Activated CD4-positive, alpha-beta T cell treated with anti-CD3 and anti-CD28 coated beads, Interleukin-10, Interleukin-2, amounts not matched to agents 100 ng/mL and 50 ng/mL, durations not matched to agents 16 hours and 8 hours (primary cell): ENCODE results near the gene TAS2R39.
"Not testable (repeated sequence)": the region's sequence is repeated elsewhere in the genome, so short reads cannot be mapped to it uniquely, and the experiment has no call there.

Experiments used
- DNase-seq: peaks from one replicate; pipeline ENCODE4 v3.0.0-alpha.2; 2020

The TAS2R39 gene

GRCh38 chr7:143183024-143183423, at the start of gene TAS2R39:
Gene TAS2R39, plus strand, starts transcription at chr7:143183419. Its CDS starts 0 bp downstream, at chr7:143183419.
- DNase-seq, result no peak

- no peak for DNase-seq
Measured at GRCh38 chr7:143147070-143147469, 36.1 kb upstream of the TAS2R39 start.

- DNase-seq, result no peak
Measured at GRCh38 chr7:143148050-143148449, 35.2 kb upstream of the TAS2R39 start.

GRCh38 chr7:143148651-143149050, 34.6 kb upstream of the TAS2R39 start:
- no peak for DNase-seq

- DNase-seq, result not testable (repeated sequence)
Measured at GRCh38 chr7:143150696-143151095, 32.5 kb upstream of the TAS2R39 start.

GRCh38 chr7:143158617-143159016, 24.6 kb upstream of the TAS2R39 start:
- not testable (repeated sequence) for DNase-seq

GRCh38 chr7:143171697-143172096, 11.5 kb upstream of the TAS2R39 start:
- no peak for DNase-seq

GRCh38 chr7:143172354-143172753, 10.9 kb upstream of the TAS2R39 start:
- DNase-seq, result no peak

GRCh38 chr7:143176128-143176527, 7.1 kb upstream of the TAS2R39 start:
- DNase-seq, result no peak

- DNase-seq, result no peak
Measured at GRCh38 chr7:143177374-143178119, 5.7 kb upstream of the TAS2R39 start.

- not testable (repeated sequence) for DNase-seq
Measured at GRCh38 chr7:143180771-143181170, 2.4 kb upstream of the TAS2R39 start.

- no peak for DNase-seq
Measured at GRCh38 chr7:143181349-143181748, 1.9 kb upstream of the TAS2R39 start.

GRCh38 chr7:143185551-143185950, 2.3 kb downstream of the TAS2R39 start:
- DNase-seq, result no peak

GRCh38 chr7:143188994-143189393, 5.8 kb downstream of the TAS2R39 start:
- no peak for DNase-seq

- no peak for DNase-seq
Measured at GRCh38 chr7:143193880-143194279, 10.7 kb downstream of the TAS2R39 start.

- no peak for DNase-seq
Measured at GRCh38 chr7:143199040-143199439, 15.8 kb downstream of the TAS2R39 start.

GRCh38 chr7:143202161-143202560, 18.9 kb downstream of the TAS2R39 start:
- no peak for DNase-seq

- DNase-seq, result no peak
Measured at GRCh38 chr7:143203386-143203785, 20.2 kb downstream of the TAS2R39 start.

GRCh38 chr7:143205560-143206293, 22.5 kb downstream of the TAS2R39 start:
- peak; percentile 46 for DNase-seq

- no peak for DNase-seq
Measured at GRCh38 chr7:143210541-143210940, 27.3 kb downstream of the TAS2R39 start.

GRCh38 chr7:143213478-143213877, 30.3 kb downstream of the TAS2R39 start:
- not testable (repeated sequence) for DNase-seq

GRCh38 chr7:143214789-143215679, 31.8 kb downstream of the TAS2R39 start:
- peak; percentile 84 for DNase-seq

GRCh38 chr7:143216151-143216550, 32.9 kb downstream of the TAS2R39 start:
- DNase-seq, result no peak
